Fibroblast of lung (primary cell): ENCODE results near the gene SDE2. TPM values are rescaled to one million over a fixed set of nuclear protein-coding genes. Genes with fewer than 3 reads are reported as not detected.

Experiments used
- DNase-seq, 2 donors: peaks; one replicate each; pipeline versions ENCODE4 v3.0.0 to v3.0.0-alpha.2; 2010; ENCODE audit warnings: low read depth in 2 of 2
- H2AFZ ChIP-seq: 2 replicates; pipeline ENCODE4 v1.5.1; 2012; ENCODE audit warnings: low read length, control low read depth, inconsistent platforms
- H3K27ac ChIP-seq: 2 replicates; pipeline ENCODE4 v1.5.1; 2011; ENCODE audit warnings: low read length, control low read depth; ENCODE audit not compliant: insufficient read depth
- H3K27me3 ChIP-seq: 2 replicates; pipeline ENCODE4 v1.5.1; 2011; ENCODE audit warnings: mild to moderate bottlenecking, low read length; ENCODE audit not compliant: control insufficient read depth, insufficient read depth
- H3K36me3 ChIP-seq: 2 replicates; pipeline ENCODE4 v1.5.1; 2011; ENCODE audit warnings: low read length; ENCODE audit not compliant: control insufficient read depth, insufficient read depth
- H3K4me1 ChIP-seq: 2 replicates; pipeline ENCODE4 v1.5.1; 2011; ENCODE audit warnings: low read length; ENCODE audit not compliant: control insufficient read depth, insufficient read depth; ENCODE audit errors: extremely low read depth
- H3K4me2 ChIP-seq: 2 replicates; pipeline ENCODE4 v1.5.1; 2011; ENCODE audit warnings: low read length, control low read depth; ENCODE audit not compliant: insufficient read depth; ENCODE audit errors: extremely low read depth
- H3K4me3 ChIP-seq, 4 experiments: fragments of 200-600 bp in 1 of 4; sonication (generic) in 1 of 4; replicated peaks in 1 of 4; 2 replicates each; pipeline ENCODE4 v1.5.1; 2011 to 2016; ENCODE audit warnings: low read length in 4 of 4, low read depth in 3 of 4, mild to moderate bottlenecking in 3 of 4, control low read depth in 2 of 4, inconsistent platforms in 1 of 4, mixed read lengths in 1 of 4; ENCODE audit not compliant: insufficient read depth in 1 of 4; ENCODE audit errors: control extremely low read depth in 1 of 4
- H3K79me2 ChIP-seq: 2 replicates; pipeline ENCODE4 v1.5.1; 2012; ENCODE audit warnings: mild to moderate bottlenecking, low read length, inconsistent platforms; ENCODE audit not compliant: control insufficient read depth, insufficient read depth
- H3K9ac ChIP-seq: 2 replicates; pipeline ENCODE4 v1.5.1; 2011; ENCODE audit warnings: mild to moderate bottlenecking, low read length, control low read depth; ENCODE audit not compliant: insufficient read depth
- H3K9me3 ChIP-seq: 2 replicates; pipeline ENCODE4 v1.5.1; 2012; ENCODE audit warnings: low read depth, low read length; ENCODE audit not compliant: control insufficient read depth, insufficient read depth
- H4K20me1 ChIP-seq: 2 replicates; pipeline ENCODE4 v1.5.1; 2011; ENCODE audit warnings: low read length; ENCODE audit not compliant: control insufficient read depth, insufficient read depth; ENCODE audit errors: extremely low read depth
- CTCF ChIP-seq, 2 donors: IDR thresholded peaks in 1 of 2; conservative IDR thresholded peaks in 1 of 2; 1 replicate in 1 of 2; 2 replicates in 1 of 2; pipeline ENCODE4 v1.5.1; 2011 to 2012; ENCODE audit warnings: low read length in 2 of 2, control low read depth in 1 of 2, inconsistent platforms in 1 of 2, low read depth in 1 of 2, mild to moderate bottlenecking in 1 of 2
- EZH2 ChIP-seq: IDR thresholded peaks from 2 replicates; pipeline ENCODE4 v1.5.1; 2012; ENCODE audit warnings: low read length, control low read depth, mild to moderate bottlenecking; ENCODE audit errors: missing control alignments
- polyA plus RNA-seq, 2 donors: library from polyadenylated mRNA; depleted of rRNA in 1 of 2; stranded (reverse) in 1 of 2; unstranded in 1 of 2; fragments of >200 nt; gene quantifications; 2 replicates each; pipeline ENCODE4 v1.2.1, GENCODE V29; 2011 to 2012; ENCODE audit warnings: missing spikeins in 1 of 2
- total RNA-seq: library from RNA; depleted of rRNA; stranded (reverse); fragments of >200 nt; gene quantifications from 2 replicates; pipeline ENCODE4 v1.2.1, GENCODE V29; 2014

SDE2 gene
- total and polyA plus RNA-seq, 2 donors (not counting 1 experiment from before 2014, with no cell fraction given), result 17.2 to 25.8 TPM

- Histone ChIP-seq H3K4me1 (no peaks in the 10 kb centered on the region), H3K9ac (no peak overlapping the region), H4K20me1 (no peaks in the 10 kb centered on the region), H3K4me3 (no peak overlapping the region), H3K4me2 (no peak overlapping the region), H3K27me3 (no peaks in the 10 kb centered on the region), H2AFZ (no peak overlapping the region), H3K9me3 (no peaks in the 10 kb centered on the region), H3K79me2 (no peaks in the 10 kb centered on the region), H3K36me3 (no peaks in the 10 kb centered on the region), H3K27ac (no peak overlapping the region)
- TF ChIP-seq EZH2 (no peak), CTCF (conservative IDR thresholded peaks at IDR 0.05 in 1 of 2, IDR thresholded peaks at IDR 0.05 in 1 of 2; ENCODE audit: low read depth in 1 of 2, low read length in 2 of 2) (no peak)
- no peak for DNase-seq
Measured at GRCh38 chr1:225961659-225962439, 37.3 kb downstream of the SDE2 start.

- no peaks in the 10 kb centered on the region for H3K4me1 ChIP-seq
- no peak for DNase-seq
- no peaks in the 10 kb centered on the region for H3K27me3 ChIP-seq
- no peak overlapping the region for H3K9ac ChIP-seq
- H3K4me2 ChIP-seq, result no peak overlapping the region
- no peaks in the 10 kb centered on the region for H3K9me3 ChIP-seq
- no peak overlapping the region for H2AFZ ChIP-seq
- no peak overlapping the region for H3K27ac ChIP-seq
- no peaks in the 10 kb centered on the region for H3K36me3 ChIP-seq
- H3K79me2 ChIP-seq, result no peaks in the 10 kb centered on the region
- no peak overlapping the region for H3K4me3 ChIP-seq
- TF ChIP-seq EZH2, result no peak
- no peaks in the 10 kb centered on the region for H4K20me1 ChIP-seq
Measured at GRCh38 chr1:225958041-225958440, 41.1 kb downstream of the SDE2 start.

- TF ChIP-seq CTCF (conservative IDR thresholded peaks at IDR 0.05 in 1 of 2, IDR thresholded peaks at IDR 0.05 in 1 of 2; ENCODE audit: low read depth in 1 of 2, low read length in 2 of 2), result no peak
- TF ChIP-seq EZH2, result no peak
- Histone ChIP-seq H3K9ac (no peak overlapping the region), H3K4me1 (no peaks in the 10 kb centered on the region), H3K36me3 (no peaks in the 10 kb centered on the region), H3K79me2 (no peaks in the 10 kb centered on the region), H3K27ac (no peak overlapping the region), H3K27me3 (no peaks in the 10 kb centered on the region), H4K20me1 (no peaks in the 10 kb centered on the region), H3K9me3 (no peaks in the 10 kb centered on the region), H3K4me3 (no peak overlapping the region), H2AFZ (no peak overlapping the region), H3K4me2 (no peak overlapping the region)
- DNase-seq, result no peak
Measured at GRCh38 chr1:225954753-225955152, 44.4 kb downstream of the SDE2 start.
